ENCODE results near the gene CCDC24. TPM values are rescaled to one million over a fixed set of nuclear protein-coding genes. Genes with fewer than 3 reads are reported as not detected.

The CCDC24 gene
- total RNA-seq, 4 donors from 2014 or later = 0.73 to 2.9 (median 1.2) TPM

DNA sequence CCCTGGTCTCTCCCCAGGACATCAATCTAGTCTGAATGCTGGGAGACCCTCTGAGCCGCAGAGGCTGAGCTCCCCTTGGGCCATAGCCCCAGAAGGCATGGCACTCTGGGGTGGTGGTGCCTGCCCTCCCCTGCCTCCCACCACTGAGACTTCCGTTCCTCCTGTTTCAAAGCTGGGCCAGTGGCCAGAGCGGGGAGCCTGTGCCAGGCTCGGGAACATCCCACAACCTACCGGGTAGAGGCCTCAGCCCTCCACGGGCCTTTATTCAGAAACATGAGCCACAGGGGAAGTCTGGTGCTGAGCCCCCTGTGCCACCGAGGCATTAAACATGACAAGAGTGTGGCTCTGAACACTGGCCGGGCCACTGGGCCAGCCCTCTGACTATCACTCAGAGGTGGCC lies 8.1 kb downstream of the CCDC24 start:
- DNase-seq = no peak
- Histone ChIP-seq H3K4me3 (no peak overlapping the region), H3K4me1 (no peaks in the 10 kb centered on the region), H3K27ac (no peak overlapping the region), H3K9me3 (no peaks in the 10 kb centered on the region), H3K27me3 (no peaks in the 10 kb centered on the region), H3K36me3 (no peaks in the 10 kb centered on the region)
- no peak for ATAC-seq
- in situ Hi-C loops (cut with MboI; ENCODE audit: low sequenced_read_pairs in 4 of 4) = loop anchor here in 1 of 4 donors (10.0 kb wide), 1 partner anchor 45 kb away; no protein-coding TSS in a partner anchor
- intact Hi-C loops (cut with DNase I; ENCODE audit: low total_unique reads) = no loop called here
- no peak for TF ChIP-seq POLR2A (IDR thresholded peaks at IDR 0.05)
- TF ChIP-seq, protein P1, sequence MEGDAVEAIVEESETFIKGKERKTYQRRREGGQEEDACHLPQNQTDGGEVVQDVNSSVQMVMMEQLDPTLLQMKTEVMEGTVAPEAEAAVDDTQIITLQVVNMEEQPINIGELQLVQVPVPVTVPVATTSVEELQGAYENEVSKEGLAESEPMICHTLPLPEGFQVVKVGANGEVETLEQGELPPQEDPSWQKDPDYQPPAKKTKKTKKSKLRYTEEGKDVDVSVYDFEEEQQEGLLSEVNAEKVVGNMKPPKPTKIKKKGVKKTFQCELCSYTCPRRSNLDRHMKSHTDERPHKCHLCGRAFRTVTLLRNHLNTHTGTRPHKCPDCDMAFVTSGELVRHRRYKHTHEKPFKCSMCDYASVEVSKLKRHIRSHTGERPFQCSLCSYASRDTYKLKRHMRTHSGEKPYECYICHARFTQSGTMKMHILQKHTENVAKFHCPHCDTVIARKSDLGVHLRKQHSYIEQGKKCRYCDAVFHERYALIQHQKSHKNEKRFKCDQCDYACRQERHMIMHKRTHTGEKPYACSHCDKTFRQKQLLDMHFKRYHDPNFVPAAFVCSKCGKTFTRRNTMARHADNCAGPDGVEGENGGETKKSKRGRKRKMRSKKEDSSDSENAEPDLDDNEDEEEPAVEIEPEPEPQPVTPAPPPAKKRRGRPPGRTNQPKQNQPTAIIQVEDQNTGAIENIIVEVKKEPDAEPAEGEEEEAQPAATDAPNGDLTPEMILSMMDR (IDR thresholded peaks at IDR 0.05 in 4 of 5, conservative IDR thresholded peaks at IDR 0.05 in 1 of 5) = no peak

DNA sequence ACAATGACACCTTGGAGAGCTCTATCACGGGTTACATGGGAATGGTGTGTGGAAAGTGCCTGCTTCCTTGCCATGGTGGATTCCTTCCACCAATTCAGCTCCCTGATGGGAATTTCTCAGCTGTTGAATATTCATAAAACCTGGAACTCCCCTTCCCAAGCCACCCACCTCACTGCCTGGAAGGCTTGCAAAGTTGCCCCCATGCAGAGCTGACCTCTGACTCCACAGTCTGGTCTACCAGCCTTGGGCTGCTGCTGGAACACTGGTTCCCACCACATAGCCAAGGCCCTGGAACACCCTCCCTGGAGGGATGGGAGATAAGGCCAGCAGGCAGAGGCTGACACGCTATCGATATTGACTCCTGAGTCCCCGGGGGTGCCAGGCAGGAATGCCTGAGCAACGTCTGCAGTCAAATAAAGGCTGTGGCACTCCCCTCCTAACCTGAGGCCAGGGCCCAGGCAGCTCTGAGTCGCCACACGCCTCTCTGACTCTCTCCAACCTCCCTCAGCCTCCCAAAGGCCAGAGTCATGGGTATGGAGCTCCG lies 8.8 kb downstream of the CCDC24 start:
- no peak overlapping the region for H3K4me3 ChIP-seq
- H3K4me1 ChIP-seq = no peaks in the 10 kb centered on the region
- H3K9me3 ChIP-seq = no peaks in the 10 kb centered on the region
- in situ Hi-C loops (cut with MboI; ENCODE audit: low sequenced_read_pairs in 4 of 4) = loop anchor here in 1 of 4 donors (5.0 kb wide), 1 partner anchor 47 kb away; no protein-coding TSS in a partner anchor
- no peak for TF ChIP-seq POLR2A (IDR thresholded peaks at IDR 0.05)
- TF ChIP-seq, protein P1 (IDR thresholded peaks at IDR 0.05 in 4 of 5, conservative IDR thresholded peaks at IDR 0.05 in 1 of 5) = no peak
- intact Hi-C loops (cut with DNase I; ENCODE audit: low total_unique reads) = loop anchor here (10.0 kb wide), 1 partner anchor 595 kb away; no protein-coding TSS in a partner anchor
- no peaks in the 10 kb centered on the region for H3K36me3 ChIP-seq
- ATAC-seq (no peak), DNase-seq (no peak)
- no peak overlapping the region for H3K27ac ChIP-seq
- H3K27me3 ChIP-seq = no peaks in the 10 kb centered on the region

DNA sequence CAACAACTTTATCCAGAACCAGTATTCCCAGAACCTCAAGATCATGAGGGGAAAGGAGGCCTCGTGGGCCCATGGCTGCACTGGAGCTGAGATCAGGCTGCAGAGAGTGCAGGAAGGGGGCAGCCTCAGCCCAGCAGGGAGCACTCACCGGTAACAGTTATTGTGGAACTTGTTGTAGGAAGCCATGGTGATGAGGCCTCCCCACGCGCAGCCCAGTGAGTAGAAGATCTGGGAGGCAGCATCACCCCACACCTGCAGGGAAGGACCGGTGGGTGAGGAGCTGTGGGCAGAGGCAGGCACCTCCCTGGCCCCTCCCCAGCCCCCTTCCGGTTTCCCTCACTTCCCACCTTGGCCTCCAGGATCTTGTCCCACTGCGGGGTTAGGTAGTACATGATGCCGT lies 10.8 kb downstream of the CCDC24 start:
- Histone ChIP-seq H3K4me1 (no peaks in the 10 kb centered on the region), H3K4me3 (no peak overlapping the region), H3K36me3 (no peaks in the 10 kb centered on the region), H3K27ac (no peak overlapping the region), H3K9me3 (no peaks in the 10 kb centered on the region), H3K27me3 (no peaks in the 10 kb centered on the region)
- intact Hi-C loops (cut with DNase I; ENCODE audit: low total_unique reads) = loop anchor here (10.0 kb wide), 1 partner anchor 593 kb away; no protein-coding TSS in a partner anchor
- no peak for ATAC-seq
- TF ChIP-seq POLR2A (IDR thresholded peaks at IDR 0.05) = no peak
- TF ChIP-seq, protein P1 (IDR thresholded peaks at IDR 0.05 in 4 of 5, conservative IDR thresholded peaks at IDR 0.05 in 1 of 5) = no peak
- in situ Hi-C loops (cut with MboI; ENCODE audit: low sequenced_read_pairs in 4 of 4) = loop anchor here in 1 of 4 donors (5.0 kb wide), 1 partner anchor 45 kb away; no protein-coding TSS in a partner anchor
- no peak for DNase-seq

DNA sequence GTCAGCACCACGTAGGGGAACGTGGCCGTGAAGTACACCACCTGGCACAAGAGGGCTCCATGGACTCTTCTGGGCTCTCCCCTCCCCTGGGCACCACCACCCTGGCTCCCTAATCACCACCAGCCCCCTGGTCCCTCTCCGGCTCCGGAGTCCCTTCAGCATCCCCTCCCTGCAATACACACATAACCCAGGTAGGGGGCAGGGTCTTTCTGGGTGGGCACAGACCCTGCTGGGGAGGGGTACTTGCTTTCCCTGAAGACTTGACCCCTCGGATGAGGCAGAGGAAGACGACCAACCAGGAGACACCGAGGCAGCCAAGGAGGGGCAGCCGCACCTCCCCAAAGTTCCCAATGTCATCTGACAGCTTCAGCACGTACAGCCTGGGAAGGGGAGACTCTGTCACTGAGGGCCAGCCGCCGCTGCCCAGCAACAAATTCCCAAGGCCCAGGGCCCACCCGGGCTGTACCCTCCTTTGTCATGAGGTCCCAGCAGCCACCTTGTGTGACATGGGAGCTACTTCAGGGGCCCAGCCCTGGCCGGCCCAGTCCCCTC lies 11.3 kb downstream of the CCDC24 start:
- no peak for DNase-seq
- Histone ChIP-seq H3K4me3 (no peak overlapping the region), H3K4me1 (no peaks in the 10 kb centered on the region), H3K27me3 (no peaks in the 10 kb centered on the region), H3K27ac (no peak overlapping the region), H3K9me3 (no peaks in the 10 kb centered on the region), H3K36me3 (no peaks in the 10 kb centered on the region)
- in situ Hi-C loops (cut with MboI; ENCODE audit: low sequenced_read_pairs in 4 of 4) = loop anchor here in 1 of 4 donors (5.0 kb wide), 1 partner anchor 45 kb away; no protein-coding TSS in a partner anchor
- TF ChIP-seq, protein P1 (IDR thresholded peaks at IDR 0.05 in 4 of 5, conservative IDR thresholded peaks at IDR 0.05 in 1 of 5) = no peak
- no peak for TF ChIP-seq POLR2A (IDR thresholded peaks at IDR 0.05)
- no peak for ATAC-seq
- intact Hi-C loops (cut with DNase I; ENCODE audit: low total_unique reads) = loop anchor here (10.0 kb wide), 1 partner anchor 592 kb away; no protein-coding TSS in a partner anchor

Measured in gastrocnemius medialis (tissue), 4 donors.